Activated CD4-positive, alpha-beta T cell treated with anti-CD3 and anti-CD28 coated beads, Interleukin-2, amount 50 U/mL, for 48 hours (primary cell): ENCODE results near the gene RGSL1.

Source experiments
- DNase-seq, 2 experiments: peaks; one replicate each; pipeline ENCODE4 v3.0.0-alpha.2; 2020

RGSL1 gene

GRCh38 chr1:182595641-182596240 is 145.8 kb downstream of the RGSL1 start:
- peak; percentile 82 to 85 for DNase-seq

GRCh38 chr1:182596934-182597333 is 147.0 kb downstream of the RGSL1 start:
- DNase-seq = no peak

- no peak for DNase-seq
These were observed 148.3 kb downstream of the RGSL1 start for GRCh38 chr1:182598296-182598695.

GRCh38 chr1:182599339-182599738 is 149.4 kb downstream of the RGSL1 start:
- peak; percentile 41 to 49 for DNase-seq

- DNase-seq = no peak
These were observed 150.2 kb downstream of the RGSL1 start for GRCh38 chr1:182600036-182600713.

- DNase-seq = no peak
These were observed 150.9 kb downstream of the RGSL1 start for GRCh38 chr1:182600745-182601415.

- DNase-seq = peak; percentile 47 to 61
These were observed 151.5 kb downstream of the RGSL1 start for GRCh38 chr1:182601416-182601786.

- no peak for DNase-seq
These were observed 152.0 kb downstream of the RGSL1 start for GRCh38 chr1:182601913-182602312.

GRCh38 chr1:182602935-182603645 is 153.1 kb downstream of the RGSL1 start:
- peak in 1 of 2 experiments; percentile 40 for DNase-seq

- no peak for DNase-seq
These were observed 153.8 kb downstream of the RGSL1 start for GRCh38 chr1:182603646-182604174.

- DNase-seq = peak; percentile 96 to 97
These were observed 154.5 kb downstream of the RGSL1 start, which contains the start of gene RGS16 for GRCh38 chr1:182604175-182605164. TSS of gene RGS16 (minus strand) at chr1:182604389. CDS start at chr1:182604259, 130 bp downstream.

- no peak for DNase-seq
These were observed 157.6 kb downstream of the RGSL1 start for GRCh38 chr1:182607566-182607965.

- no peak for DNase-seq
These were observed 158.3 kb downstream of the RGSL1 start for GRCh38 chr1:182608236-182608635.

- DNase-seq = no peak
These were observed 159.1 kb downstream of the RGSL1 start for GRCh38 chr1:182608845-182609610.
